Left forelimb (tissue), 1 donor: ENCODE data around the gene CALR3.
A peak's percentile ranks its signal among the peaks of the same experiment; 100 is the strongest.
"Not testable (repeated sequence)": the region's sequence is repeated elsewhere in the genome, so short reads cannot be mapped to it uniquely, and the experiment has no call there.

Experiments
- DNase-seq: peaks from one replicate; pipeline ENCODE4 v3.0.0-alpha.2; 2018; ENCODE audit warnings: low spot score

CALR3 gene, protein sequence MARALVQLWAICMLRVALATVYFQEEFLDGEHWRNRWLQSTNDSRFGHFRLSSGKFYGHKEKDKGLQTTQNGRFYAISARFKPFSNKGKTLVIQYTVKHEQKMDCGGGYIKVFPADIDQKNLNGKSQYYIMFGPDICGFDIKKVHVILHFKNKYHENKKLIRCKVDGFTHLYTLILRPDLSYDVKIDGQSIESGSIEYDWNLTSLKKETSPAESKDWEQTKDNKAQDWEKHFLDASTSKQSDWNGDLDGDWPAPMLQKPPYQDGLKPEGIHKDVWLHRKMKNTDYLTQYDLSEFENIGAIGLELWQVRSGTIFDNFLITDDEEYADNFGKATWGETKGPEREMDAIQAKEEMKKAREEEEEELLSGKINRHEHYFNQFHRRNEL

GRCh38 chr19:16495982-16496612 lies at the start of gene CALR3, which contains the start of gene C19orf44:
CALR3 (minus strand) TSS chr19:16496167; CDS start chr19:16496129, 38 bp downstream.
C19orf44 (plus strand) TSS chr19:16496394; CDS start chr19:16500793, 4,399 bp downstream.
- DNase-seq = peak; percentile 98

DNA sequence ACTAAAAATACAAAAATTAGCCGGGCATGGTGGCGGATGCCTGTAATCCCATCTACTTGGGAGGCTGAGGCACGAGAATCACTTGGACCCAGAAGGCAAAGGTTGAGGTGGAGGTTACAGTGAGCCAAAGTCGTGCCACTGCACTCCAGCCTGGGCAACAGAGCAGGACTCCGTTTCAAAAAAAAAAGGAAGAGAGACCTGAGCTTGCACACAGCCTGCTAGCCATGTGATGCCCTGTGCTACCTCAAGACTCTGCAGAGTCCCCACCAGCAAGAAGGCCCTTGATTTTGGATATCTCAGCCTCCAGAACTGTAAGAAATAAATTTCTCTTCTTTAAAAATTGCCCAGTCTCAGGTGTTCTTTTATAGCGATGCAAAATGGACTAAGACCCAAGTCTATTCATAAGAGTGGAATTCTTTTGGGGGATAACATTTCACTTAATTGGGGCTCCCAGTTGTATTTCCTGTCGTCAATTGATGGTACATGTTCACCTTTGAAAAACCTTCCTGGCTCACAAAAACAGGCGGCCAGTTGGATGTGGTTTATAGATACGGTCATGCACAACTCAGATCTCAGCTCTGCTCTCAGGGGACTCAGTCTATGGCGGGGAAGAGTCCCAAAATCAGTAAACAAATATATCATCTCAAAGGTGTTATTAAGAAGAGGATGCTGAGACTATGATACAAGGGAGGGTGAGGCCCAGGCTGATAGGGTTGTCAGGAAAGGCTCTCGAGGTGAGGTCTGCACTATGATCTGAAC lies 48.7 kb upstream of the CALR3 start:
- DNase-seq = no peak

DNA sequence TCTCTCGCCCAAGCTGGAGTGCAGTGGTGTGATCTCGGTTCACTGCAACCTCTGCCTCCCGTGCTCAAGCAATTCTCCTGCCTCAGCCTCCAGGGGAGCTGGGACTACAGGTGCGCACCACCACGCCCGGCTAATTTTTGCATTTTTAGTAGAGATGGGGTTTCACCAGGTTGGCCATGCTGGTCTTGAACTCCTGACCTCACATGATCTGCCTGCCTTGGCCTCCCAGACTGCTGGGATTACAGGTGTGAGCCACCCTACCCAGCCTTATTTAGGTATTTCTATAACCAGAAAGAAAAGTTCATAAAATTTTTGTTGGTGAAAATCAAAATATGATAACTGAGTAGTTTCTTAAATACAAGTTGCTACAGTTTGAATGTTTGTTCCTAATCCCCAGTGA lies 47.8 kb upstream of the CALR3 start:
- DNase-seq = not testable (repeated sequence)

GRCh38 chr19:16542910-16543472 lies 47.0 kb upstream of the CALR3 start:
- DNase-seq = no peak

GRCh38 chr19:16542045-16542909 lies 46.3 kb upstream of the CALR3 start, which contains the start of gene CHERP:
CHERP (minus strand) TSS chr19:16542437; CDS start chr19:16542378, 59 bp downstream.
- peak; percentile 94 for DNase-seq

DNA sequence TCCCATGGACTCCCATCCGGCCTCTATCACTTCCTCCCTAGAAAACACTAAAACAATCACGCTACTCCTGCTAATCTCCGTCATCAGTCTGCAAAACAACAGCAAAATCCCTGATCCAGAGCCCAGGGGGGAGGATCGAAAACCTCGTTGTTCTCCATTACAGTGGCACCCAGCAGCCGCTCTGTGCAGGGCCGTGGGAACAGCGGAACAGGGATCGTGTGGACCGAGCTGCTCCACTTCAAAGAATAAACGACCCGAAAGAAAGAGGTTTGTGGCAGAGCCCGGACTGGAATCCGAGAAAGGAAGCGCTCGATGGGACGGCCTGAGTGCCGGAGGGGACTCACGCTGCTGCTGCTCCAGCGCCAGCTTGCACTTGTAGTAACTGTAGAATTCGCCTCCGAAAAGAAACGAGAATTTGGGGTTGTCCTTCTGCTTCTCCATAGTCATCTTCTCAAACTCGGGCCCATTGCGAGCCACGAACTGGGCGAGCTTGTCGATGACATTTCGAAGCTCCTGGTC lies 45.6 kb upstream of the CALR3 start:
- no peak for DNase-seq

- DNase-seq = no peak
Measured at GRCh38 chr19:16540948-16541347, 45.0 kb upstream of the CALR3 start.

GRCh38 chr19:16537111-16537510 lies 41.1 kb upstream of the CALR3 start:
- no peak for DNase-seq

GRCh38 chr19:16536130-16536529 lies 40.2 kb upstream of the CALR3 start:
- no peak for DNase-seq

DNA sequence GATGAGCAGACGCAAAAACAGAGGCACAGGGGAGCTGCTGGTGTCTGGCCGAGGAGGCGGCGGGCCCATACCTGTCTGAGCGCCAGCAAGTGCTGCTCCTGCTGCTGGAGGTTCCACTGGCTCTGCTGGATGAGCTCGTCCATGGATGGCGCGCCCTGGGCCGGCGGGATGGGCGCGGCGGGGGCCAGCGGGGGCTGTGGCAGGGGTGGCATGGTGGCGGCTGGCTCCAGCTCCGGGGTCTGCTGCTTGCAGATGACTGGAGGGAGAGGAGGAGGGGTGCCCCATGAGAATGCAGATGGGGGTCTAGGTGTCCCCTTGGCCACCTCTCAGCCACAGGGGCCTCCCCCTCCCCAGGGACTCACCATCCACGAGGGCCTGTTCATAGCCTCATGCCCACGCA lies 39.4 kb upstream of the CALR3 start:
- DNase-seq = no peak

DNA sequence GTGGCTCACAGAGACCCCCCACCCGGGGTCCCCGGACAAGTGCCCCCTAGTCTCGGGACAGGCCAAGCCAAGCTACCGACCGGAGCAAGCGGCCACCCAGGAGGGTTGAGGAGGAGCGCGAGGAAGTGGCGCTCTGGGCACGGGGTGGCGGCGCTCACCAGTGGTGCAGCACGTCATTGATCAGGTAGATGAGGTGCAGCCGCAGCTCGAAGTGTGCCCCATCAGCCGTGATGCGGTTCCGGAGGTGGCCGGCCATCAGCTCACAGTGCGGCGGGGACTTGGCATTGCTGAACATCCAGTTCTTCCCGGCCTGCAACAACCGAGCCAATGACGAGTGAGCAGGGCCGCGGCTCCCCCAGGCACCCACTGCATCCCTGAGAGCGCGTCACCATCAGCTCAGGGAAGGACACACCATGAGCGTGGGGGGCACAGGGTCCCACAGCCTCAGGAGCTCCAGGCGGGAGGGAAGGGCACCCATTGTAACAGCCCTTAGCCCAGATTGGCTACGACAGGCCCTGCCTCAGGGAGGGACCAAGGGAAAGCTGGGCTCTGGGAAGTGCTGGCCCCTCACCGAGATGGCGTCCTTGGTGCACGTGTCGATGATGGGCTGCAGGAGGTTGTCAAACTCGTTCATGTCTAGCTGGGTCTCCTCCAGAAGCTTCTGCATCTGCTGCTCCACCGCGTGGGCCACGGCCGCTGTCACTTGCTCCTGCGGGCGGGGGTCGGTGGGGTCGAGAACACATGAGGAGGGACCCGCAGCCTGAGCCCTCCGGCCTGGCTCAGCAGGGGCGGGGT lies 36.7 kb upstream of the CALR3 start:
- DNase-seq = no peak

DNA sequence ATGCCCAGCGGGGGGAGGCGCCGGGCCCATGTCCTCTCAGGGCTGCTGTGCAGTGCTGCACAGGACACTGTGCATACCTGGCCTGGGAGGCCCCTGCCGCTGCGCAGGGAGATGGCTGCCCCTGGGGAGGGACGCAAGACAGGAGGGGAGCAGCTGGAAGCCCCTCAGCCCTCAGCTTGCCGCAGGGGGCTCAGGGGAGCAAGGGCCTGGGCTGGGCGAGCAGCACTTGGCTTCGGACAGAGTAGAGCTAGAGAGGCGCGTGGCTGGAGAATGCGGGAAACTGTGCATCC lies 35.4 kb upstream of the CALR3 start:
- DNase-seq = no peak

GRCh38 chr19:16530540-16531379 lies 34.8 kb upstream of the CALR3 start:
- DNase-seq = no peak

GRCh38 chr19:16529466-16530144 lies 33.6 kb upstream of the CALR3 start:
- DNase-seq = no peak

- DNase-seq = no peak
Measured at GRCh38 chr19:16527971-16528521, 32.1 kb upstream of the CALR3 start.

- no peak for DNase-seq
Measured at GRCh38 chr19:16527334-16527935, 31.5 kb upstream of the CALR3 start.

GRCh38 chr19:16525751-16526481 lies 29.9 kb upstream of the CALR3 start:
- DNase-seq = no peak
